ENCODE measurements around the gene TMED8.

TMED8 gene

GRCh38 chr14:77296155-77296554, 80.7 kb downstream of the TMED8 start:
- DNase-seq (ENCODE audit: low spot score): no peak

GRCh38 chr14:77290705-77291104, 86.2 kb downstream of the TMED8 start:
- DNase-seq (ENCODE audit: low spot score): no peak

GRCh38 chr14:77286576-77286975, 90.3 kb downstream of the TMED8 start:
- DNase-seq (ENCODE audit: low spot score): no peak

Data from D341Med (cell line).